Small intestine (tissue), 7 donors: ENCODE measurements around the gene PLA2G4C. TPM values are rescaled to one million over a fixed set of nuclear protein-coding genes. Genes with fewer than 3 reads are reported as not detected.
"Not testable (repeated sequence)": the region's sequence is repeated elsewhere in the genome, so short reads cannot be mapped to it uniquely, and the experiment has no call there.

Experiments
- DNase-seq, 2 donors: peaks; one replicate each; pipeline versions ENCODE4 v3.0.0 to v3.0.0-alpha.2; 2013
- FAIRE-seq: peaks from 2 replicates; lab custom pipeline; 2012; peaks lifted over from hg19 to GRCh38; lab: Jason Lieb, UNC
- H3K27ac ChIP-seq, 3 donors: one replicate each; pipeline ENCODE4 v1.5.1; 2013; ENCODE audit warnings: low read length in 2 of 3, mild to moderate bottlenecking in 2 of 3, control low read depth in 1 of 3, inconsistent platforms in 1 of 3, low read depth in 1 of 3, moderate library complexity in 1 of 3
- H3K27me3 ChIP-seq, 3 donors: one replicate each; pipeline ENCODE4 v1.6.1; 2013; ENCODE audit warnings: low read length in 3 of 3, inconsistent platforms in 1 of 3; ENCODE audit not compliant: control insufficient read depth in 3 of 3, insufficient read depth in 3 of 3
- H3K36me3 ChIP-seq, 3 donors: one replicate each; pipeline ENCODE4 v1.6.1; 2013; ENCODE audit warnings: low read length in 3 of 3, inconsistent platforms in 1 of 3, low read depth in 1 of 3, mild to moderate bottlenecking in 1 of 3, moderate library complexity in 1 of 3; ENCODE audit not compliant: control insufficient read depth in 3 of 3, insufficient read depth in 2 of 3
- H3K4me1 ChIP-seq, 3 donors: one replicate each; pipeline ENCODE4 v1.6.1; 2013; ENCODE audit warnings: low read length in 2 of 3, inconsistent platforms in 1 of 3, low read depth in 1 of 3, mild to moderate bottlenecking in 1 of 3, moderate library complexity in 1 of 3; ENCODE audit not compliant: control insufficient read depth in 3 of 3, insufficient read depth in 2 of 3
- H3K4me3 ChIP-seq, 3 donors: one replicate each; pipeline ENCODE4 v1.5.1; 2013; ENCODE audit warnings: low read length in 3 of 3, control low read depth in 1 of 3, inconsistent platforms in 1 of 3, low read depth in 1 of 3, mild to moderate bottlenecking in 1 of 3, moderate library complexity in 1 of 3
- H3K9me3 ChIP-seq, 2 donors: one replicate each; pipeline ENCODE4 v1.6.1; 2013; ENCODE audit warnings: low read depth in 1 of 2, low read length in 1 of 2; ENCODE audit not compliant: control insufficient read depth in 2 of 2, insufficient read depth in 1 of 2
- WGBS, 3 donors: extraction: QIAGEN DNeasy Blood & Tissue Kit; methylation state at CpG; one replicate each; pipeline ENCODE4 v1.1.7; 2013; 5-methylcytosine and 5-hydroxymethylcytosine counted together
- polyA plus RNA-seq, 4 donors: library from polyadenylated mRNA; stranded (reverse) in 3 of 4; unstranded in 1 of 4; fragments of 200-250 nt in 3 of 4; fragments of 120-200 nt in 1 of 4; gene quantifications; one replicate each; pipeline versions ENCODE4 v1.2.1 to v1.2.3, GENCODE V29; 2013
- donor health status: healthy with polysubstance abuse.
- donor health status: control.
- donor health status: control.
- donor health status: Bipolar disorder and iron deficiency.
- donor health status: healthy.

PLA2G4C gene
- polyA plus RNA-seq, 4 donors: 4.0 to 29.2 (median 11.4) TPM

- 38 to 53% (median 44%) methylated on average over 13 of the region's 13 CpGs for WGBS, 3 donors
- FAIRE-seq: no peak
- no peaks in the 10 kb centered on the region for H3K27me3 ChIP-seq
- no peaks in the 10 kb centered on the region for H3K36me3 ChIP-seq
- H3K4me3 ChIP-seq: no peak overlapping the region
- H3K4me1 ChIP-seq: peaks cover 0 to 3% (median 3%) of the 10 kb centered on the region in 3 donors
- H3K27ac ChIP-seq: no peak overlapping the region
- H3K9me3 ChIP-seq: no peaks in the 10 kb centered on the region
- peak; percentile 50 for DNase-seq
These were observed 7.5 kb downstream of the PLA2G4C start for GRCh38 chr19:48102870-48103751.

- no peaks in the 10 kb centered on the region for H3K4me1 ChIP-seq
- no peak overlapping the region for H3K27ac ChIP-seq
- FAIRE-seq: no peak
- 79 to 88% (median 86%) methylated on average over 4 of the region's 4 CpGs for WGBS, 3 donors
- no peak for DNase-seq
- no peak overlapping the region for H3K4me3 ChIP-seq
- H3K27me3 ChIP-seq: no peaks in the 10 kb centered on the region
- no peaks in the 10 kb centered on the region for H3K36me3 ChIP-seq
- peaks cover 0 to 7% of the 10 kb centered on the region in 2 donors for H3K9me3 ChIP-seq
These were observed 14.9 kb downstream of the PLA2G4C start for GRCh38 chr19:48095612-48096175.

GRCh38 chr19:48094855-48095203 lies 15.8 kb downstream of the PLA2G4C start:
- Histone ChIP-seq H3K4me3 (no peak overlapping the region), H3K27ac (no peak overlapping the region), H3K36me3 (no peaks in the 10 kb centered on the region), H3K4me1 (no peaks in the 10 kb centered on the region), H3K9me3 (peaks cover 0 to 9% of the 10 kb centered on the region in 2 donors), H3K27me3 (no peaks in the 10 kb centered on the region)
- no peak for DNase-seq
- FAIRE-seq: no peak
- 68 to 95% (median 93%) methylated on average over 2 of the region's 2 CpGs for WGBS, 3 donors

GRCh38 chr19:48094129-48094854 lies 16.3 kb downstream of the PLA2G4C start:
- no peak for FAIRE-seq
- Histone ChIP-seq H3K4me3 (no peak overlapping the region), H3K36me3 (no peaks in the 10 kb centered on the region), H3K27me3 (no peaks in the 10 kb centered on the region), H3K4me1 (no peaks in the 10 kb centered on the region), H3K9me3 (peaks cover 0 to 9% of the 10 kb centered on the region in 2 donors), H3K27ac (no peak overlapping the region)
- no peak for DNase-seq
- WGBS, 3 donors: 6 to 15% (median 8%) methylated on average over 1 of the region's 1 CpG

GRCh38 chr19:48091111-48091718 lies 19.4 kb downstream of the PLA2G4C start:
- H3K27ac ChIP-seq, H3K4me1 ChIP-seq, H3K4me3 ChIP-seq, FAIRE-seq, DNase-seq, H3K36me3 ChIP-seq, H3K27me3 ChIP-seq: not testable (repeated sequence)
- H3K9me3 ChIP-seq: peaks cover 0 to 11% of the 10 kb centered on the region in 2 donors
- 84 to 87% (median 84%) methylated on average over 13 of the region's 13 CpGs for WGBS, 3 donors

- FAIRE-seq: no peak
- Histone ChIP-seq H3K9me3 (peaks cover 0 to 12% of the 10 kb centered on the region in 2 donors), H3K4me3 (no peak overlapping the region), H3K27ac (no peak overlapping the region), H3K27me3 (no peaks in the 10 kb centered on the region), H3K4me1 (no peaks in the 10 kb centered on the region), H3K36me3 (no peaks in the 10 kb centered on the region)
- peak; percentile 11 to 65 for DNase-seq
- 8 to 40% (median 29%) methylated on average over 5 of the region's 5 CpGs for WGBS, 3 donors
These were observed 20.3 kb downstream of the PLA2G4C start for GRCh38 chr19:48090281-48090802.

GRCh38 chr19:48088991-48089390 lies 21.6 kb downstream of the PLA2G4C start:
- H3K4me1 ChIP-seq, H3K27ac ChIP-seq, DNase-seq, H3K27me3 ChIP-seq, H3K4me3 ChIP-seq, H3K36me3 ChIP-seq, FAIRE-seq: not testable (repeated sequence)
- H3K9me3 ChIP-seq: peaks cover 0 to 13% of the 10 kb centered on the region in 2 donors
- 88 to 96% (median 95%) methylated on average over 6 of the region's 6 CpGs for whole genome bisulfite sequencing, 3 donors
